ENCODE results near the gene CCDC121.

CCDC121 gene

GRCh38 chr2:27615316-27615715 lies 13.5 kb downstream of the CCDC121 start:
- Histone ChIP-seq H3K9me2 (replicated peaks; ENCODE audit: control insufficient read depth, low read length) (no peaks in the 10 kb centered on the region), H4K20me1 (ENCODE audit: control insufficient read depth, insufficient read depth, low read depth, low read length) (no peaks in the 10 kb centered on the region), H3F3A (ENCODE audit: control insufficient read depth, insufficient read depth) (no peaks in the 10 kb centered on the region), H3K4me3 (ENCODE audit: low read length) (no peak overlapping the region), H3K4me1 (ENCODE audit: control insufficient read depth, low read length) (no peaks in the 10 kb centered on the region), H3K27ac (ENCODE audit: low read depth, low read length) (no peak overlapping the region), H3K27me3 (ENCODE audit: control insufficient read depth, low read length) (no peaks in the 10 kb centered on the region), H3K36me3 (ENCODE audit: control insufficient read depth, low read length) (peaks cover 64% of the 10 kb centered on the region), H3K4me2 (ENCODE audit: low read length) (no peak overlapping the region), H3K79me2 (ENCODE audit: control insufficient read depth, low read length) (peaks cover 4% of the 10 kb centered on the region), H3K9me3 (ENCODE audit: control insufficient read depth, insufficient read depth, low read length) (no peaks in the 10 kb centered on the region)
- TF ChIP-seq CTCF (IDR thresholded peaks at IDR 0.05; ENCODE audit: low read depth, low read length, poor library complexity, severe bottlenecking), result no peak
- TF ChIP-seq EZH2phosphoT487 (IDR thresholded peaks at IDR 0.05; ENCODE audit: borderline replicate concordance, low read length), result no peak

- no peaks in the 10 kb centered on the region for H4K20me1 ChIP-seq (ENCODE audit: control insufficient read depth, insufficient read depth, low read depth, low read length)
- peaks cover 4% of the 10 kb centered on the region for H3K79me2 ChIP-seq (ENCODE audit: control insufficient read depth, low read length)
- H3K36me3 ChIP-seq (ENCODE audit: control insufficient read depth, low read length), result peaks cover 61% of the 10 kb centered on the region
- TF ChIP-seq CTCF (IDR thresholded peaks at IDR 0.05; ENCODE audit: low read depth, low read length, poor library complexity, severe bottlenecking) (no peak), EZH2phosphoT487 (IDR thresholded peaks at IDR 0.05; ENCODE audit: borderline replicate concordance, low read length) (no peak)
- no peak overlapping the region for H3K4me2 ChIP-seq (ENCODE audit: low read length)
- H3K4me1 ChIP-seq (ENCODE audit: control insufficient read depth, low read length), result no peaks in the 10 kb centered on the region
- H3K9me3 ChIP-seq (ENCODE audit: control insufficient read depth, insufficient read depth, low read length), result no peaks in the 10 kb centered on the region
- H3F3A ChIP-seq (ENCODE audit: control insufficient read depth, insufficient read depth), result no peaks in the 10 kb centered on the region
- no peaks in the 10 kb centered on the region for H3K9me2 ChIP-seq (replicated peaks; ENCODE audit: control insufficient read depth, low read length)
- no peaks in the 10 kb centered on the region for H3K27me3 ChIP-seq (ENCODE audit: control insufficient read depth, low read length)
- no peak overlapping the region for H3K4me3 ChIP-seq (ENCODE audit: low read length)
- H3K27ac ChIP-seq (ENCODE audit: low read depth, low read length), result no peak overlapping the region
These were observed 14.8 kb downstream of the CCDC121 start for GRCh38 chr2:27613985-27614384.

GRCh38 chr2:27606611-27607010 lies 22.2 kb downstream of the CCDC121 start:
- no peak for TF ChIP-seq EZH2phosphoT487 (IDR thresholded peaks at IDR 0.05; ENCODE audit: borderline replicate concordance, low read length)
- no peak for TF ChIP-seq CTCF (IDR thresholded peaks at IDR 0.05; ENCODE audit: low read depth, low read length, poor library complexity, severe bottlenecking)
- Histone ChIP-seq H4K20me1 (ENCODE audit: control insufficient read depth, insufficient read depth, low read depth, low read length) (no peaks in the 10 kb centered on the region), H3K36me3 (ENCODE audit: control insufficient read depth, low read length) (peaks cover 68% of the 10 kb centered on the region), H3K9me2 (replicated peaks; ENCODE audit: control insufficient read depth, low read length) (no peaks in the 10 kb centered on the region), H3K4me2 (ENCODE audit: low read length) (no peak overlapping the region), H3F3A (ENCODE audit: control insufficient read depth, insufficient read depth) (no peaks in the 10 kb centered on the region), H3K27me3 (ENCODE audit: control insufficient read depth, low read length) (no peaks in the 10 kb centered on the region), H3K4me3 (ENCODE audit: low read length) (no peak overlapping the region), H3K79me2 (ENCODE audit: control insufficient read depth, low read length) (peaks cover 4% of the 10 kb centered on the region), H3K9me3 (ENCODE audit: control insufficient read depth, insufficient read depth, low read length) (no peaks in the 10 kb centered on the region), H3K27ac (ENCODE audit: low read depth, low read length) (no peak overlapping the region), H3K4me1 (ENCODE audit: control insufficient read depth, low read length) (no peaks in the 10 kb centered on the region)
